Activated T-helper 1 cell treated with anti-CD3 and anti-CD28 coated beads, Interleukin-2, amount 50 U/mL, for 16 hours (primary cell): Measurements from ENCODE around the gene HRCT1.
"Not testable (repeated sequence)": the region's sequence is repeated elsewhere in the genome, so short reads cannot be mapped to it uniquely, and the experiment has no call there.

Source experiments
- DNase-seq, 2 donors: peaks; one replicate each; pipeline ENCODE4 v3.0.0-alpha.2; 2020; ENCODE audit warnings: low read depth in 1 of 2, low spot score in 1 of 2

Gene HRCT1

GRCh38 chr9:35905912-35906679 is at the start of gene HRCT1:
HRCT1 (plus strand) TSS chr9:35906202; CDS start chr9:35906288, 86 bp downstream.
- no peak for DNase-seq

GRCh38 chr9:35856206-35856605 is 49.8 kb upstream of the HRCT1 start:
- no peak for DNase-seq

GRCh38 chr9:35856882-35857281 is 49.1 kb upstream of the HRCT1 start:
- no peak for DNase-seq

- no peak for DNase-seq
These were observed 47.5 kb upstream of the HRCT1 start for GRCh38 chr9:35858458-35858857.

GRCh38 chr9:35859310-35859989 is 46.6 kb upstream of the HRCT1 start:
- no peak for DNase-seq

DNA sequence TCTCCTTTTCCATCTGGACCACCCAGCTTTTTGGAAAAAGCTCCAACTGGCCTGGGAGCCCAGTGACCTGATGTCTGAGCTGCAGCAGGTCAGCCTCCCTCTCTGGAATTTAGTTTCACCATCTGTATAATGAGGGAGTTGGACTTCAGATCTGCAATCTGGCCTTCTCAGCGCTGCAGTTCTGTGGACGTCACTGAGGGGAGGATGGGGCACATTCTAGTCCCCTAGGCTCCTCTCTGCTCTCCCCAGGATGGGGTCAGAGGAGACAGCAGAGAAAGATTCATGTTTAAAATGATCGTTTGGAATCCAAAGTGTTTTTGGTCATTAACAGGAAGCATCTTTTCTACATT is 46.0 kb upstream of the HRCT1 start:
- DNase-seq, result no peak

- DNase-seq, result no peak
These were observed 44.7 kb upstream of the HRCT1 start for GRCh38 chr9:35861161-35861897.

GRCh38 chr9:35862328-35862727 is 43.7 kb upstream of the HRCT1 start:
- DNase-seq, result no peak

DNA sequence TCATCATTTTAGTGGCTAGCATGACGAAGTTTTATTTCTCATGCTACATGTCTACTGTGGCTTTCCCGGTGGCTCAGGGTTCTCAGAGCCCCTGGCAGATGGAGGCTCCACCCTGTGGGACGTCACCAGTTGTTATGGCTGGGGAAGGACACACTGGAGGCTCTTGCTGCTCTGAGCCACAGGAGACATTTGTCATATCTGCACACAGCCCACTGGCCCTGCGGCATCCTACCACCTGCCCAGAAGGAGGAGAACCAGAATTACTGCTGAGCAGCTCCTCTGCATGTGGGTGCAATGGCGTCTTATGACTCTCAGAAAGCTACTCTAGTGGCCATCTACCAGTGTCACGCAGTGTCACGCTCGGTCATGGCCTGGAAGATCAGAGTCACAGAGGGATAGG is 42.4 kb upstream of the HRCT1 start:
- DNase-seq, result no peak

GRCh38 chr9:35864695-35865255 is 41.2 kb upstream of the HRCT1 start:
- DNase-seq, result no peak

DNA sequence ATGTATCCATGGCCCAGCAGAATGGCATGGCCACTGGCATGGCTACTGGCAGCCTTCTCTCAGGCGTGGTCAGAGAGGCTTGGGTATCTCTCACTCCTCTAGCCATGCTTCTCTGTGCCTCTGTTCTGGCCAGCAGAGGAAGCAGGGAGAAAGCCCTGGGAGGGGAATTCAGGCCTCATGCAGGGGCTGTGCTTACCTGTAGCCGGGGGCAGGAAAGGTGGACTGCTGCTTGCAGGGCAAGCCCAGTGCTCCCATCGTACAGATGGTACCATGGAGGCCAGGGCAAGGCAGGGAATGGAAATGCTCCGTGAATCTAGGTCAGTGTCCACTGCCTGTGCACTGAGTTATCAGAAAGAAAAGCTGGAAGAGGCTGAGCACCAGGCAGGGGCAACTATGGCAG is 38.5 kb upstream of the HRCT1 start:
- no peak for DNase-seq

- DNase-seq, result no peak
These were observed 37.1 kb upstream of the HRCT1 start for GRCh38 chr9:35868933-35869332.

DNA sequence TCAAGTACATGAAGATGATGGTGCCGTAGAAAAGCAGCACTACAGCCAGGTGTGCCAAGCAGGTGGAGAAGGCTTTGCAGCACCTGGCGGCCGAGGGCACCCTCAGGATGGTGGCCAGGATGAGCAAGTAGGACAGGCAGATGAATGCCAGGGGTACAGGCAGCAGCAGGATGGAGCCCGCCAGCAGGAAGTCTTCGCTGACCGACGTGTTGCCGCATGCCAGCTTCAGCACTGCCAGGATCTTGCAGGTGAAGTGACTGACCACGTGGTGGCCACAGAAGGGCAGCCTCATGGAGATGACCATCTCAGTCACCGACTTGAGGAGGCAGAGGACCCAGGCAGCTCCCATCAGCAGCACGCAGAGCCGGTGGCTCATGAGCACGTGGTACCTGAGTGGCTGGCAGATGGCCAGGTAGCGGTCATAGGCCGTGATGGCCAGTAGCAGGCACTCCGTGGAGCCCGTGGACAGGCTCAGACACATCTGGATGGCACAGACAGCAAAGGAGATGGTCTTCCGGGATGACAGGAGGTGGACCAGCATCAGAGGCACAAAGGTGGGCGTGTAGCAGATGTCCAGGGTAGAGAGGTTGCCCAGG is 36.3 kb upstream of the HRCT1 start:
- no peak for DNase-seq

- DNase-seq, result no peak
These were observed 35.6 kb upstream of the HRCT1 start, which contains the start of gene OR13J1 for GRCh38 chr9:35870351-35870923. OR13J1 (minus strand) TSS chr9:35870401; CDS start chr9:35870401, 0 bp downstream.

DNA sequence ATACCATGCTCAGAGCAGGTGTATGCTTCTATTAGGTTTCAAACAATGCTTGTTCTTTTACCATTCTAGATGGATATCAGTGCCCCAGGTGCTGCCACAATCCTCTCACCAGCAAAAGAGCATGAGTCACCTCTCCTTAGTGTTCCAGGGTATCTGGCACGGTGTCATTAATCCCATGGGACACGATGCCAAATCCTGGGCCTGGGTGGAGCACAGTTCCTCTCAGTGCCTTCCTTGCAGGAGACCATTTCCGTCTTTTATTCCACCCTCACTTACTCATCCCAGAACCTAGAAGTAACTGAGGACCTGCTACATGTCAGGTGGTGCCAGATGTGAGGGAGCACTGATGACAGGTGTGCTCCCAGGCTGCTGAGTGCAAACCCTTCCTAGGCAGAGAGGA is 34.5 kb upstream of the HRCT1 start:
- DNase-seq, result no peak

- DNase-seq, result no peak
These were observed 33.5 kb upstream of the HRCT1 start for GRCh38 chr9:35872505-35872904.

DNA sequence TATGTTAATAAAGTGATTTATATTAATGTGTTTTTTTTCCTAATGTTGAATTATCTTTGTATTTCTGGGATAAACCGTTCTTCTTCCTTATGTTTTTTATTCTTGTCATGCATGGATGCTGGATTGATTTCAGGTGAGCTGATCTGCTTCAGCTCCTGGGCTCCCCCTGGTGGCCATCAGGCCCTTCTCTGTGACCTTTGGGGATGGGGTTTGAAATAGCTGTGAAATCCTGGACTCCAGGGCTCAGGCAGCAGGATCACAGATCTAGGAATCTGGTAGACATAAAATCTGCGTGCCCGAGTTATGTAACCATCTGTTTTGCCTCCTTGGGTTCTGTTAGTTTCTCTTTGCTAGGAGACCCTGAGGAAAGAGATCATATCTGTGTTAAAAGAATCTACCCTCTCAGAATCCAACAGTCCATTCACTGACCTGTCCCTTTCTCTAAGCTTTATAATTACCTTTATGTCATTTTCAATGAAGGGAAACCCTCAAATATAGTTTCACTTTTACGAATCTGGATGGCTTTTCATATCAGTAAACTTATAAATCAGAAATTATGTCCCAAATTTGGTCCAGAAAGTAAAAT is 23.6 kb upstream of the HRCT1 start:
- DNase-seq, result peak; percentile 62 to 69

GRCh38 chr9:35882996-35883395 is 23.0 kb upstream of the HRCT1 start:
- no peak for DNase-seq

- DNase-seq, result not testable (repeated sequence)
These were observed 21.1 kb upstream of the HRCT1 start for GRCh38 chr9:35884908-35885307.

DNA sequence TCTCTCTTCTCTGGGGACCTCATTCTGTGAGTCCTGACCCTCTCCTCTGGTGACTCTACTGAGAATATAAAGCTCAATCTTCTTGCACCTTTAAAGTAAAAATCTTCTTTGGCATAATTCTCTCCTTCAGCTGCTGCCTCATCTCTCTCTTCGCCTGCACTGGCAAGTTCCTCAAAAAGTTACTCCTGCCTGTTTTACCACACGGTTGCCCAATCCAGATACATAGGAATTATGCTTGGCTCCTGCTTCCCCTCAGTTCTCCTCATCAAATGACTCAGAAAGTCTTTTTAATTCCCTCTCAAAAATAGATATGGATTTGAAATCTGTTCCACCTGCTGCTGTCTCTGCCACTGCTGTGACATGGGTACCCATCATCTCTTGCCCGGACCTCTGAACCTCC is 14.4 kb upstream of the HRCT1 start:
- DNase-seq, result no peak

DNA sequence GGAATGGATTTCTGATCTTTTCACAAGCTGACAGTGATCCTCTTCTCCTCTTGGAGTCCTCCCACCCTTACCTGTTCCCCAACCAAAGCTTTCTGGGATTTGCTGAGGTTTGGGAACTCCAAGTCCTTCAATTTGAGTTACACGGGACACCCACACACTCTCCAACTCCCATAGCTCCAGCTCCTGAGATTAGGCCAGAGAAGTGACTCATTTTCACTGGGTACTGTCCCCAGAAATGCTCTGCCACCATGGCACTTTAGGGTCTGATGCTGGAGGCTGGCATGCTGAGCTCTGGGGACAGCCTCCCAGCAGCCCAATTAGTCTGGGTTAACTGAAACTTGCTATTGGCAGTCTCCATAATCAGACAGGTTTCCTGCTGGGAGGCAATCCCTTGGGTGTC is 14.0 kb upstream of the HRCT1 start:
- DNase-seq, result no peak
